Measurements from ENCODE around the gene SETD7.
A peak's percentile ranks its signal among the peaks of the same experiment; 100 is the strongest.

The SETD7 gene

GRCh38 chr4:139556071-139556723 is at the start of gene SETD7:
TSS of gene SETD7 (minus strand) at chr4:139556219. CDS start at chr4:139556137, 82 bp downstream.
- DNase-seq: peak; percentile 55

DNA sequence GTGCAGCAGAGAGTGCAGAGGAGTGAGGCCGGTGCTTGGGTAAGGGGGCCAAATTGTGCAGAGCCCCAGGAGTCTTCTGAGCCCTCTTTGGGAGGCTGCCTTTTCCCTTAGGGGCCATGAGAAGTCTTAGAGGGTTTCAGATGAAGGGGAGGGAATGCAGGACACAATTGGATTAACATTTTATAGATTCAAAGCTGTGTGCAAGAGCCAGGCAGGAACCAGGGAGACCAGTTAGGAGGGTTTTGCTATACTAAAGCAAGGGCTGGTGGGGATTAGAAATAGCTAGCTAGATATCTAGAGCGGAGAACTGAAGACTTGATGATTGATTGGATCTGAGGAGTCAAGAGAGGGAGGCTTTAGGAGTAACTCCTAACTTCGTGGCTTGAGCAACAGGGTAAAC is 49.5 kb upstream of the SETD7 start:
- DNase-seq: no peak

GRCh38 chr4:139603576-139604410 is 47.8 kb upstream of the SETD7 start:
- no peak for DNase-seq

DNA sequence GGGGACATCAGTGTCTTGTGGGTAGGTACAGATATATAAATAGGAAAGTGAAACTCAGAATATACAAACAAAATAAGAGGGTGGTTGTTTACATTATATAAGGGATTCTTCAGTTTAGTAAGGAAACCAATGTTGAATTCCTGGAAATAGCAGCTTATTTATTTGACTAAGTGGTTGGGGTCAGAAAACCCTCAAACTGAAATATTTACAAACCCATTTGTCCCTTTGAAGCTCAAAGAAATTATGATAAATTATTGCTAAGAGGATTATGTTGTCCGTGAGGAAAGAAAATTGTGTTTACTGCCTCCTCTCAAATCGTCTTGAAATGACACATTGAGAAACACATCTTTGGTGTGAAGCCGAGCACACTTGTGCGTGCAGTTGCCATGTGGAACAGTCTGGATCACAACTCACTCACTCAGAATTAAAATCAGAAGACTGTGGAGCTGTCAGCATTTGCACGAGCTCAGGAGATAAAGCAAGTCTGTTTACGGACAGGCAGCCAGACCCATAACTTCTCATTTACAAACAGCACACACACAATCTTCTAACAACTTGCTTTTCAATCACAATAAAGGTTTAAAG is 46.8 kb upstream of the SETD7 start:
- DNase-seq: no peak

DNA sequence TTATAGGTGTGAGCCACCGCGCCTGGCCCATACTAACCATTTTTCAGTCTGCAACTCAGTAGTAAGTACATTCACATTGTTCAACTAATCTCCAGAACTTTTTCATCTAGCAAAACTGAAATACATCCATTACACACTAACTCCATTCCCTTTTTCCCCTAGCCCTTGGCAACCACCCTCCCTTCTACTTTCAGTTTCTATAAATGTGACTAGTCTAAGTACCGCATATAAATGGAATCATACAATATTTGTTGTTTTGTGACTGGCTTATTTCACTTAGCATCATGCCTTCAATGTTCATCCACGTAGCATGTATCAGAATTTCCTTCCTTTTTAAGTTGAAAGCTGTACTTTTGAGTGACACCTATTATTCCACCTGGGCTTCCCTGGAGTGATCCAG is 44.6 kb upstream of the SETD7 start:
- no peak for DNase-seq

DNA sequence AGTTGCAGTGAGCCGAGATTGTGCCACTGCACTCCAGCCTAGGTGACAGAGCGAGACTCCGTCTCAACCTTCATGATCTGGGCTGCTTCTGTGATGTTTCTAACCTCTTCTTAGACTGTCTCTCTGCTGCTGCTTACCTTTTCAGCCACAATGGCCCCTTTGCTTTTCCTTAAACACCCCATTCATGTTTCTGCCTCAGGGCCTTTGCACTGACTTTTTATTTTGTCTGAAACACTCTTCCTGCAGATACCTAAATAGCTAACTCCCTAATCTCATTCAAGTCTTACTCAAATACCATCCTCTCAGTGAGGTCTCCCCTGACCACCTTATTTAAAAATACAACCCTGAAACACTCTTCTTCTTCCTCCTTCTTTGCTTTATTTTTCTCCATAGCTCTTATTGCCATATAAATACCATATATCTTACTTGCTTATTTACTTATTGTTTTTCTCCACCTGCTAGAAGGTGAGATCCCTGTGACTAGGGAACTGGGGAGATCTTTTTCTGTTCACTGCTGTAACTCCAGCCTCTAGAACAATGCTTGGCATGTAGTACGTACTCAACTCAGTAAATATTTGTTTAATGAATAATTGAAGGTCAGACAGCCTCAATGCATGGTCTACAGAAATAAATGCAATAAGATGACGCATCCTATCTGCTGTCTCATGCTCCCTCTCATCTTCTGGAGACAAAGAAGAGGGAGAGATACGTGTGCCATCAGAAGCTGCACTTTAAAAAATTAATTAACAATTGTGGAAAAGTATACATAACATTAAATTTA is 43.8 kb upstream of the SETD7 start:
- DNase-seq: no peak

DNA sequence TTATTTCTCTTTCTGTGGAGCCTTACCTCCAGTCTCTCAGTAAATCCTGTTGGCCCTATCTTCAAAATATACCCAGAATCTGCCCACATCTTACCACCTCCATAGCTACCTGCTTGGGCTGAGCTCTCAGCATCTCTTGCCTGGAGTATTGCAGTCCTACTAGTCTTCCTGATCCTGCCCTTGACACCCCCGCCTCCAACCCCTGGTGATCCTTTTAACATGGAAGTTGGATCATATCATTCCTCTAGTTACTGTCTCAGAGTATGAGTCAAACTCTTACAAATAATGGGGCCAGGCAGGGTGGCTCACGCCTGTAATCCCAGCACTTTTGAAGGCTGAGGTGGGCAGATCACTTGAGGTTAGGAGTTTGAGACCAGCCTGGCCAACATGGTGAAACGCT is 43.1 kb upstream of the SETD7 start:
- DNase-seq: no peak

DNA sequence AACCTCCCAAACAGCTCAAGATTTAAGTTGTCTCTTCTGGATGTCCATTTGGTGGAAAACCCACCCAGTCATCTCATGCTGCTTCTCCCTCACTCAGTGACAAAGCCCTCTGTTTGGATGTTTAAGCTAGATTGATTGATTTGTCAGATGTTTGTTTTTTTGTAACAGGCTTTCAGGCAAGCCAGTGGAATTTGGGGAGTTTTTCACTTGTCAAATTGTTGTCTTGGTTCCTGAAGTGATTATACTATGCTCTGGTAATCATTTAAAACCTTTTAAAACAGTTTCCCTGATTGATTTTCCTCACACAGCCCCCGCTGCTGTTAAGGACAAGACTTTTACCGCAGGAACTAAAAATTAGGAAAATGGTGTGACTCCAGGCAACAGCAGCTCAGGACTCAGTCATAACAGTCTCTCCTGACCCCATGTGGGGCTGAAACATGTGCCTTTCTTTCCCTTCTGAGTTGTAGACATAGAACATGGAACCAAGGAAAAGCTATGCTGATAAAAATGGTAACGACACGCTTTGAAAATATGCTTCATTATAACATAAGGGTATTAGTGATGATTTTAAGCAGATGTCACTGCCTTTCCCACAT is 40.8 kb upstream of the SETD7 start:
- no peak for DNase-seq

DNA sequence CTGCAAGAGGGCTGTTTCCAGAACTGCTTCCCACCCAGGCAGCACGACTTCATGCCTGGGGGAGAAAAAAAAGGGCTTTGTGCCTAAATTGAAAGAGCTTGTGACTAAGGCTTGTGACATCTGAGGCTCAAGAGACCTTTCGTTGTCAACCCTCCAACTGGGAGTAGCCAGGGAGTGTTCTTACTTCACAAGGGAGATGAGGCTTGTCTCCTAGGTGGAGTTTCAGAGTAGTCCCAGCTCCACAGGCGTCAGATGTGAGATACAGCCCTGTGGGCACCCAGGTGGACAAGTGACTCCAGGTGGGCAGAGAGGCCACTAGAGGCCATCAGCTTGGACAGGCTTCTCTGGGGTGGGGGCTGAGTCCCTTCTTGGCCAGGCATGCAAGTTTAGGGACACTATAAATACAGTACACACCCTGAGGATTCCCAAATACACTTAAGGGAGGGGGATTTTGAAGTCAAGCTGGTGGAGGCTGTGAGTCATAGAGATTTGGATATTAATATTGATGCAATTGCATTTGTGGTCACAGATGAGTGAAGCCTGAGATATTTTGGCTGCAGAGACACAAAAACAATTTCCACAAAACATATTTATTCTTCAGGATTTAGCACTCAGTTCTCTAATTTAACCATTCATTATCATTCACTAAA is 40.1 kb upstream of the SETD7 start:
- no peak for DNase-seq

DNA sequence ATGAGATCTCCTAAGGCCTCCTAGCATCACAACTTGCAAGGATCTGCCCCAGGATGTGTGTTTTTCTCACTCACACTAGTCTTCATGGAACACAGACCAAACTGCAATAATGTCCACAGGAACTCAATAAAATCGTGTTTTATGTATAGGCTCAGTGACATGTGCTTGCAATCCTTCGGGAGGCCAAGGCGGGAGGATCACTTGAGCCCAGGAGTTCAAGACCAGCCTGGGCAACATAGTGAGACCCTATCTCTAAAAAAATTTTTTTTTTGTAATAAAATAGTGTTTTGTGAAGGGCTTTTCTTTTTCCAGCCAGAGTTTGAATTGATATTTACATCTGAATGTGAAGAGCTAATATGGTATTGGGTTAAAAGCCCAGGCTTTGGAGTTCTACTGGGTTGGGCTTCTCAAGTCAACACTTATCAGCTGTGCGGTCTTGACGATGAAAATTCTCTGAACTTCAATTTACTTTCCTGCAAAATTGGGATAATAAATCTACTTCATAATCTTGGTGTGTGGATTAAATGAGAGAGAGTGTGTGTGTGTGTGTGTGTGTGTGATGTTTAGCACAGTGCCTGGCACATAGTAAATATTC is 38.7 kb upstream of the SETD7 start:
- no peak for DNase-seq

GRCh38 chr4:139593091-139593564 is 37.1 kb upstream of the SETD7 start:
- DNase-seq: no peak

GRCh38 chr4:139589336-139590018 is 33.5 kb upstream of the SETD7 start:
- DNase-seq: no peak

- DNase-seq: no peak
These were observed 31.4 kb upstream of the SETD7 start for GRCh38 chr4:139587446-139587845.

DNA sequence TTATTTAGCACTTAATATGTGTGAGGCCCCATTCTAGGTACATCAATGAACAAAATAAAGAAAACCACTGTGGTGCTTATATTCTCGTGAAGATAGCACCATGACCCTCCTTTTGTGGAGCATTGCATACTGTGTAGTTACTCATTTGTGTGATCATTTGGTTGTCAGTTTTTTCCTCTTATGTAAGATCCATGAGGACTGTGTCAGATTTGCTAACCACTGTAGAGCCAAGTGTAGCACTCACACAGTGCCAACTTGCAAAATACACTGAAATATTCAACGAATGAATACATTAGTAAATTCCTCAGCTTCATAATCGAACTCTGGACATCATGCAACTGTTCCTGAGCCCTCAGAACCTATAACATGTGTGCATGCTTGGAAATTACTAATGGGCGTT is 29.5 kb upstream of the SETD7 start:
- no peak for DNase-seq

DNA sequence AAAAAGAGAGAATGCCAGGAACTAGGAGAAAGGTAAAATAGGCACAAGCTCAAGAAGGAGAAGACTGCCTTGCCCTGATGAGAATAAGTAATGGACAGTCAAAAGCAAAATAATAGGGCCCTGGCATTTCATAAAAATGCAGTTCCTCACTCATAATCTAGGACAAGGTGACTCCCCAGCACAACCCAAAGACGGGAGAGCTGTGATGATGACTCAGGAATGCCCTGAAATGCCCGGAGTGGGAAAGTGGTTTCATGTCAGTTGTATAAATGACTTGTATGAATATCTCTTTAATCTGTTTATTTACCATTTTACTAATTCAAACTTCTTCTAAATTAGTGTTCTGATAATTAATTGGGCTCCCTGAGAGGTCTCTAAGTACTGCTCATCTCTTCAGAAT is 28.8 kb upstream of the SETD7 start:
- DNase-seq: no peak

DNA sequence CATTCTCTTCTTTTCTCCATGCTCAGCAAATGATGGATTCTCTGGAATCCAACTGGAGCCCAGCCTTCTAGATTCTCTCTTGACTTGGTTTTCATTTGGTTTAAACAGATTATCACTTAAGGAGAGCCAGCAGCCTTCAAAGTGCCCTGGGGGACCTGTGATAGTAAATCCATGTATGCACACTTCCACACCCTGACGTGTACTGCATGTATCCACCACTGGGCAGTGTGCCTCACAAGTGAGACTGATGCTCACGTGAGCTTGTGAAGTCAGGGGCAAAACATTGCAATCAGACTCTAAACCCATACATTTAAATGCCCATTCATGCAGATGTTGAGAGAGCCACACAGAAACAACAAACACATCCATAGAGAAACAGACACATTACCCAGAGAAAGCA is 28.0 kb upstream of the SETD7 start:
- no peak for DNase-seq

- no peak for DNase-seq
These were observed 26.0 kb upstream of the SETD7 start for GRCh38 chr4:139582044-139582443.

DNA sequence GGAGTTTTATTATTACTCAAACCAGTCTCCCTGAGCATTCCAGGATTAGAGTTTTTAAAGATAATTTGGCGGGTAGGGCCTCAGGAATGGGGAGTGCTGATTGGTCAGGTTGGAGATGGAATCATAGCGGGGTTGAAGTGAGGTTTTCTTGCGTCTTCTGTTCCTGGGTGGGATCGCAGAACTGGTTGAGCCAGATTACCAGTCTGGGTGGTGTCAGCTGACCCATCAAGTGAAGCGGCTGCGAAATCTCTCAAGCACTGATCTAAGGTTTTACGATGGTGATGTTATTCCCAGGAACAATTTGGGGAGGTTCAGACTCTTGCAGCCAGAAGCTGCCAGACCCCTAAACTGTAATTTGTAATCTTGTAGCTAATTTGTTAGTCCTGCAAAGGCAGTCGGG is 25.1 kb upstream of the SETD7 start:
- DNase-seq: no peak

- DNase-seq: no peak
These were observed 20.2 kb upstream of the SETD7 start for GRCh38 chr4:139576219-139576618.

DNA sequence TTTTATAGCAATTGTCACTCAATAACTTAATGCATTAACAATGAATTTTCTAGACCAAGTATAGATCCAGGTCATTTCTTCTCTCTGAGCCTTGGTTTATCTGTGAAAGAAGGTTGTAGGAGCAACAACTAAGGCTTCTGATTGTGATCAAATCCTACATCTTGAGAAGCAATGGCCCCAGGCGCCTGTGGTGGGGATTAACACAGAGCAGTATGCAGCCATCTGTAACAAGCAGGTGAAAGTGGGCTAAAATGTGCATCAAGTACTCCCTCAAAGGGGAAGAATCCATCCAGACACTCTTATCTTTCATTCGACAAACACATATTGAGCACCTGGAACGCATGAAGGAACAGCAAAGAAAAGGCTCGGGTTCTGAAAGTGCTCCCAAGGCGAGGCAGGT is 19.1 kb upstream of the SETD7 start:
- no peak for DNase-seq

DNA sequence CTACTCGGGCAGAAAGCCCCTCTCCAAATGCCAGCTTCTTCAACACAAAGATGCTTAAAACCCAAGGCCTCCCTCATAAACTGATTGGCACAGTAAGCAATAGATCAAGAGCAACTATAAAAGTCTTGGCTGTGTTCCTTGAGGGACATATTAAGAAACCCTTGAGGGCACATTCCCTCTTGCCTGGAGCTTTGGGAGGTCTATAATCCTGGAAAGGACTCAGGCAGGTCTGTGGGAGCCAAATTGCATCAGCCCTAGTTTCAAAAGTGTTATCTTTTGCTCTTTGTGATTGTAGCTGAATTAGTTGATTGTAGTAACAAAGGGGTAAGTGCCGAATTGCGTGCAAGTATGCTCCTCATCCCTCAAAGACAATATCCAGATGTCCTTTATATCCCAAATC is 18.6 kb upstream of the SETD7 start:
- no peak for DNase-seq

Measured in activated CD4-positive, alpha-beta T cell treated with anti-CD3 and anti-CD28 coated beads, Interleukin-2, amount 50 U/mL, for 1 hour (primary cell).